HG03442 (cell line): ENCODE measurements around the gene ZNF24.

Experiments
- ATAC-seq: cut with Tn5 transposase; IDR thresholded peaks from one replicate; pipeline ENCODE4 v1.9.1; 2021; ENCODE audit warnings: mild to moderate bottlenecking, moderate library complexity; ENCODE audit not compliant: unreplicated experiment

The ZNF24 gene

GRCh38 chr18:35355140-35355618 lies 11.0 kb upstream of the ZNF24 start:
- ATAC-seq = peak; percentile 100

DNA sequence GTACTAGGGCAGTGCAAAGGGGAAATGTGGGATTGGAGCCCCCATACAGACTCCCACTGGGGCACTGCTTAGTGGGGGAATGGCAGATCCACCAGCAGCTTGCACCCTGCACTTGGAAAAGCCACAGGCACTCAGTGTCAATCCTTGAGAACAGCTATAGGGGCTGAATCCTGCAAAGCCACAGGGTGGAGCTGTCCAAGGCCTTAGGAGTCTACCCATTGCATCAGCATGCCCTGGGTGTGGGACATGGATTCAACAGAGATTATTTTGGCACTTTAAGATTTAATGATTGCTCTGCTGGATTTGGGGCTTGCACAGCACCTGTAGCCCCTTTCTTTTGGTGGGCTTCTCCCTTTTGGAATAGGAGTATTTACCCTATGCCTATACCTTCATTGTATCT lies 8.6 kb upstream of the ZNF24 start:
- no peak for ATAC-seq

GRCh38 chr18:35352283-35352682 lies 8.1 kb upstream of the ZNF24 start:
- no peak for ATAC-seq

DNA sequence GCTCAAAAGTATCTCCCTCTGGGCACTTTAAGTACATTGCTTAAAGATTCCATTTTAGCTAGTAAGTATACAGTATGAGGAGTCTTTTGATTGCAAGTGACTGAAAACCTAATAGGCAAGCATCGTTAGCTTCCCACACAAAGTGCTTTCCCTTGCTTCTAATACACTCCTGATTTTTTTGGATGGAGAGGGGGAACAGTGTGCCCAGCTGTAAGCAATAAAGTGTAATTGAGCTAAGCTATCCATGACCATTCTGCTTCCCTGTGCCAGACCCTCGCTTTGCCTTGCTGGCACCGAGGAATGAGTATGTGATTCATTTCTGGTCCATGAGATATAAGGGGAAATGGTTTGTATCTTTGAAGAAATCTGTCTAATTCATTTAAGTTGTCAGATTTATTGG lies 3.8 kb upstream of the ZNF24 start:
- no peak for ATAC-seq

DNA sequence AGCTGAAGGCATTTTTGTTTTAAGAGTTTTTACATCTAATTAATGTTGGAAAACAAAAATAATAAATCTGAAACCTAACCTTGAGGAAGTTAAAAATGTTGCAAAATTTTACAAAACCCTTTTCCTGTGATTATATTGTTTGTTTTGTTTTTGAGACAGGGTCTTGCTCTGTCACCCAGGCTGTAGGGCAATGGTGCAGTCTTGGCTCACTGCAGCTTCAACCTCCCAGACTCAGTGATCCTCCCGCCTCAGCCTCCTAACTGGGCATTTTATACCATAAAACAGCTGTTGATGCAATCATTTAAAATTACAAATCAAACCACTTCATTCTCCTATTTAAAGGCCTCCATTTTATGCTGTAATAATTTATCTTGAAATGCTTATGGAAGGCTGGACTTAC lies 1.7 kb upstream of the ZNF24 start:
- no peak for ATAC-seq

GRCh38 chr18:35345460-35345921 lies 1.3 kb upstream of the ZNF24 start:
- ATAC-seq = no peak

DNA sequence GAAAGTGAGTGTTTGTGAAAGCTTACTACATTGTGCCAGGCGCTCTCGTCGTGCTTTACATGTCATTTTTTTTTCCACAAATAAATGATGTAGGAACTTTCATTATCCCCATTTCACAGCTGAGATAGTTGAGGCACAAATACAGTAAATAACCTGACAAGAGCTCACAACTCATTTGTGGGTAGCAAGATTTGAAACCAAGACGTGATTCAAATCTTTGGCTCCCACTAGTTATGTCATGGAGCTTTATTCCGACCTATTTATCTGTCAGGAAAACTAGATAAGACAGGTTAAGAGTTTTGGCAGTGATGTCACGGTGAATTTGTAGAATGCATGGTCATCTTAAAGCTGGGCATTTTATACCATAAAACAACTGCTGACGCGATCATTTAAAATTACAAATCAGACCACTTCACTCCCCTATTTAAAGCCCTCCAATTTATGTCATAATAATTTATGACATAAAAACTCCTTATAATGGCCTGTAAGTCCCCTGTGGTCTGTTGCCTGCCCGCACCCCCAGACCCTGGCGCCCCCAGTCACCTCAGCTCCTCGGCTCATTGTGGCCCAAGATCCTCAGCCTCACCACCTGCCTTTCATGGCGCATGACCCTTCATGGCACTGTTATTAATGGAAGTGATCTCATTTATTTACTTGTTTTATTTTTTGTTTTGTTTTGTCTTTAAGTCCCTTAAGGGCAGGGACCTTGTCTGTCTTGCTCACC lies 678 bp upstream of the ZNF24 start:
- peak; percentile 0 for ATAC-seq

DNA sequence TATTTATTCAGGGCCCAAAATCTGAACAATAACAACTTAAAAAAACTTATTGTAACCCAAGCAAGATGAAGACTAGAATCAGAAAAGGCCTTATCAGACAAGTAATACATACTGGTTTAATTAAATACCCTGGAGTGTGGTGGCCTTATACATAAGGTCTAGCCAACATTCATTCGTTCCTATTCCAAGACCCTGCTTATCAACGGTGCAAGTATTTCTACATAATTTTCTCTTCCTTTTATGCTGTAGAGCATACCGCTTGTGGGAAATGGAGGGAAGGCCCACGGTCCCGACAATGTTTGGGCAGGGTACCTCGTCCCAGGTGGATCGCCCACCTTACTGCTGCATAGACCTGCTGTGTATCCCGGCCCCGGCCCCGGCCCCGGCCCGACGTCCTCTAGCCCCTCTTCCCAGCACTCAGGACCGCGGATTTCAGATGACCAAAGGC lies 708 bp downstream of the ZNF24 start:
- no peak for ATAC-seq

GRCh38 chr18:35337286-35337685 lies 6.9 kb downstream of the ZNF24 start:
- no peak for ATAC-seq

GRCh38 chr18:35335866-35336265 lies 8.4 kb downstream of the ZNF24 start:
- no peak for ATAC-seq

- ATAC-seq = no peak
These were observed 9.4 kb downstream of the ZNF24 start for GRCh38 chr18:35334821-35335220.

GRCh38 chr18:35334212-35334611 lies 10.0 kb downstream of the ZNF24 start:
- no peak for ATAC-seq

DNA sequence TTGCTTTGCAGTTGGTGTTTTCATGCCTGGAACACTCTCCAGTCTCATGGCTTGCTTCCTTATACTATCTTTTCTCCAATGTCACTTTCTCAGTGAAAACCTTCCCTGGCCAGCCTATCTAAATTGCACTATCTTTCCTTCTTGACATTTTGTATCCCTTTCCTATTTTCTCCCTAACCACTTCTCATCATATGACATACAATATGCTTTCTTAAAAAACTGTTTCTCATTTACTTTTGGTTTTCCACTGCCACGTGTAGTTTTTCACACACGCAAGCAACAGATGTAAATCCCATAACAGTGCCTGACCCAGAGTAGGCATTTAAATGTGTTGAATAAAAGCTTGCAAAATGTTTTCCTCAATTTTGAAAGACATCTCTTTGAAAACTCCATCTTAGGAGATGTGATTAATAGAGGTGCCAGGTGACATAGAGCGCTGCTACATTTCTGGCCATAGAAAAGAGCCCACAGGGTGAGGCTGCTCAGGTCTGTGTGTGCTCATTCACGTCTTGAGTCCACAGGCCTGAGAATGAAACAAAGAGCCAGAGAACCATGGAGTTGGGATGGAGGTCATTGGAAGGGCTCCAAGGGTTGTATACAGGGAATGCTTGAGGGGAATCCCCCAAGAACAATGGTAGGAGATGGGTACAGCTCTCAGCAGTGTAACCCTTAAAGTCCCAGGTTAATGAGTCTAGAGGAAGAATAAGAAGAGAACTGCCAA lies 12.7 kb downstream of the ZNF24 start:
- ATAC-seq = no peak

DNA sequence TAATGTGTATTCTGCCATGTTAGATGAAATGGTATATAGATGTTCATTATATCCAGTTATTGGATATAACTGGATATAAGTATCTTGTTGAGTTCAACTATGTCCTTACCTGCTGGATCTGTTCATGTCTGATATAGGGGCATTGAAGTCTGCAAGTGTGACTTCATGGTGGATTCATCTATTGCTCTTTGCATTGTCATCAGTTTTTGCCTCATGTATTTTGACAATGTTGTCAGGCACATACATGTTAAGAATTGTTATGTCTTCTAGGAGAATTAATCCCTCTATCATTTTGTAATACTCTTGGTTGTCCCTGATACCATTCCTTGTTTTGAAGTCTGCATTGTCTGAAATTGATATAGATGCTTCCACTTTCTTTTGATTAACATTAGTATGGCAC lies 15.4 kb downstream of the ZNF24 start:
- no peak for ATAC-seq

GRCh38 chr18:35326695-35327387 lies 17.4 kb downstream of the ZNF24 start:
- no peak for ATAC-seq

DNA sequence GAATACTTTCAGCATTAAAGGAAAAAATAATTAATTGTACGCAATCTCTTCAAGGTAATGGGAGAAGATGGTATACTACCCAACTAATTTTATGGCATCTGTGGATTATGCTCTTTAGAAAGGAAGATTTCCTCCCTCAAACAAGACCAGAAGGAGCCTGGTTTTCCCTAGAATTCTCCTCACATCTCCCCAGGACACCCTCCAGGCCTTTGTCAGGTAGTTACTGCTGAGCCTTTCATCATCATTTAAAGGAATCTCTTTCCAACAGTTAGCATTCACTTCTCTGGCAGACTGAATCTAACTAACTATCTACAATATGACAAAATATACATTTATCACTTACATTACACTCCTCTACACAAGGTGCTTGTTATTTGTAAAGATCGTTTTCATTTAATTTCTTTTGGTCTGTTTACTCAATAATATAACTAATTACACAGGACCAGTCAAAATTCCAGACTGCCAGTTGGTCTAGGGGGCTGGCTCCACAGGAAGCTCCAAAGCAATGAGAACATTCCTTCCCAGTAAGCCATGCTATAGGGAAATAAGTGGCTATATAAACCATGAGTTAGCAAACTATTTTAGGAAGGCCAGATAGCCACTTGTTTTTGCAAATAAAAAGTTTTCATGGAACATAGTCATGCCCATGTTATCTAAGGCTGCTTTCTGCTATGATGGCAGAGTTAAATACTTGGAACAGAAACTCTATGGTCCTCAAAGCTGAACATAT lies 19.1 kb downstream of the ZNF24 start:
- no peak for ATAC-seq

DNA sequence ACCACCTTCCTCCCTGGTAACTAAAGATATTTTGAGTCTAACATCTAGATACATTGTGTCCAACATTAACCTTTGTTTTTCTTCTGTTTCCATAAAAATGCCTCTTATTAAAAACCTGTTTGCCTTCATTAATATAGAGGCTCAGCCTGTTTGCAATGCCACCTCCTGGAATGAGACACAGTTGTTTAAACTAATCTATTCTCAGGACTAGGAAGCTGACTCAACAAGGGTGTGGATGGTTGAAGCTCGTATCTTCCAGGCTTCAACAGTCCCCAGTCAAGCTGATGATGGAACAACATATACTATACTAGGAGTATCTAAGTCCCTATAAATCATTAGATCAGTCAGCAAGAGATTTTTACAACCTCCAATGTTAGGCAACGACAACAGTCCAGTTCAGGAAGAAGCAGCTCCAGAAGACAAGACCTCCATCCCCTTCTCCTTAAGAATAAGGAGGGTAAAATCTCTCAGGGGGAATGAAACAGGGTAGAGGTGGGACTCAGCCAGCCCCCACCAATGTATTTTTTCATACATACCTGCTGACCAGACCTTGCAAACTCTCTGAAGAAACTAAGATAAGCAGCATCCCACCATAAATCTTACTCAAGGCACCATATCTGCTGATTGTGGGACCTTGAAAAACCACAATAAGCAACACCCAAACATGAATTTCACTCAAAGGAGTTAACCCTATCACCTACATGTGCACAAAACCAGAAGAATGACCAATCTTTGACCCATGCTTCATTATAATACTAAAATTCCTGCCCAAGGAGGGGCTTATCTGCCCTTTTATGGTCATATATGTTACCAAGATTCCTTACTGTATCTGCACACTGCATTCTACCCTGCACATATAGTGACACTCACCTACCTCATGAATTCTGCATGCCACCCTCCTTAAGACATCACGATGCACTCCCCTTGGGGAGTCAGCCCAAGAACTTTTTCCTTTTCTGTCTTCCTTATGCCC lies 21.4 kb downstream of the ZNF24 start:
- no peak for ATAC-seq

GRCh38 chr18:35311496-35311895 lies 32.7 kb downstream of the ZNF24 start:
- no peak for ATAC-seq

DNA sequence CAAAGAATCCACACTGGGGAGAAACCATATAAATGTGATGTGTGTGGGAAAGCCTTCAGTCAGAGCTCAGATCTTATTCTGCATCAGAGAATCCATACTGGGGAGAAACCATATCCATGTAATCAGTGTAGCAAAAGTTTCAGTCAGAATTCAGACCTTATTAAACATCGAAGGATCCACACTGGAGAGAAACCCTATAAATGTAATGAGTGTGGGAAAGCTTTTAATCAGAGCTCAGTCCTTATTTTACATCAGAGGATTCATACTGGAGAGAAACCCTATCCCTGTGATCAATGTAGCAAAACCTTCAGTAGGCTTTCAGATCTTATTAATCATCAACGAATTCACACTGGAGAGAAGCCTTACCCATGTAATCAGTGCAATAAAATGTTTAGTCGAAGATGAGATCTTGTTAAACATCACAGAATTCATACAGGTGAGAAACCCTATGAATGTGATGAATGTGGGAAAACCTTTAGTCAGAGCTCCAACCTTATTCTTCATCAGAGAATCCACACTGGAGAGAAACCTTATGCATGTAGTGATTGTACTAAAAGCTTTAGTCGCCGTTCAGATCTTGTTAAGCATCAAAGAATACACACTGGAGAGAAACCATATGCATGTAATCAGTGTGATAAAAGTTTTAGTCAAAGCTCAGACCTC lies 37.5 kb downstream of the ZNF24 start:
- ATAC-seq = no peak
